Endothelial cell of umbilical vein (primary cell): ENCODE measurements around the gene COL20A1.

ENCODE experiments used
- CTCF ChIP-seq, 2 donors: IDR thresholded peaks; 1 replicate in 1 of 2; 2 replicates in 1 of 2; pipeline ENCODE4 v1.5.1; 2011; ENCODE audit warnings: low read length in 2 of 2, mild to moderate bottlenecking in 2 of 2, moderate library complexity in 2 of 2, control low read depth in 1 of 2, inconsistent platforms in 1 of 2, low read depth in 1 of 2; ENCODE audit not compliant: insufficient read depth in 1 of 2; ENCODE audit errors: extremely low read depth in 1 of 2
- EZH2 ChIP-seq: IDR thresholded peaks from 2 replicates; pipeline ENCODE4 v1.6.1; 2012; ENCODE audit warnings: borderline replicate concordance, low read depth, mild to moderate bottlenecking, moderate library complexity, low read length, inconsistent platforms; ENCODE audit not compliant: severe bottlenecking
- GATA2 ChIP-seq: IDR thresholded peaks from 2 replicates; pipeline ENCODE4 v1.7.0; 2011; ENCODE audit warnings: low read depth, mild to moderate bottlenecking, moderate library complexity, mixed read lengths, low read length; ENCODE audit not compliant: insufficient read length, insufficient read depth
- JUN ChIP-seq: IDR thresholded peaks from 2 replicates; pipeline ENCODE4 v1.6.1; 2011; ENCODE audit warnings: borderline replicate concordance, low read depth; ENCODE audit not compliant: insufficient read length, insufficient read depth
- MAX ChIP-seq: IDR thresholded peaks from 2 replicates; pipeline ENCODE4 v1.6.1; 2011; ENCODE audit not compliant: insufficient read depth, insufficient read length
- POLR2AphosphoS5 ChIP-seq: IDR thresholded peaks from 2 replicates; pipeline ENCODE4 v1.6.1; 2012; ENCODE audit warnings: low read depth, mild to moderate bottlenecking, control low read depth, low read length, moderate library complexity; ENCODE audit not compliant: insufficient read depth

DNA sequence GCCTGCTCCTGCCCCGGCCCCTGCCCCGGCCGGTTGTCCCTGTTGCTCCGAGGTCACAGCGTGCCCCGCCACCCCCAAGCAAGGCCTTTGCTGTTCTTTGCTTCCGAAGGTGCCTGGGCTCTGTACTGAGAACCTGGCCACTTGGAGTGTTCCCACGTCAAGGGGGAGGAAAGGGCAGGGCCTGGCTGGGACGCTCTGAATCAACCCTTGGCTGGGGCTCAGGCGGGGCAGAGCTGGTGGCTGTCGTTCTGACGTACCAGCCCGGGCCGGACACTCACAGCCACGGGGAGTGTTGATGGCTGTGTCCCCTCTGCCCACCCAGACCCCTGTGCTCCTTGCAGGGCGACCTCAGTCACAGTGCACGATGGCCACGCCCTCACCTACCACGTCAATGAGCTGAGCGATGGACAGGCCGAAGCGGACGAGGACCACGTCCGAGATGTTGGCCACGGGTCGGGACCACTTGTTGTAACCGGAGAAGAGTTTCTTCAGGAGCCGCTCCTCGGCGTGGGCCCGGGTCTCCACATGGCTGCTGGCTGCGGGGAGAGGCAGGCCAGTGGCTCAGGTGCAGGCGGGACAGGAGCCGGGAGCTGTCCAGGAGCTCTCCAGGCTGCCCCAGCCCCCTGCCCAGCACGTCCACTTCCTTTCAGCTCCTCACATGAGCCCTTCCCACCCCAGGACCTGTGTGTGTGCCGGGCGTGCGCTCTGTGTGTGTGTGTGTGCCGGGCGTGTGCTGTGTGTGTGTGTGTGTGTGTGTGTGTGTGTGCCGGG, 66.4 kb downstream of the COL20A1 start:
- TF ChIP-seq POLR2AphosphoS5: no peak
- no peak for TF ChIP-seq CTCF (IDR thresholded peaks at IDR 0.05; ENCODE audit: extremely low read depth in 1 of 2, insufficient read depth in 1 of 2, low read depth in 1 of 2, low read length in 2 of 2)
- no peak for TF ChIP-seq EZH2
- TF ChIP-seq GATA2: no peak
- TF ChIP-seq MAX: no peak
- TF ChIP-seq JUN: no peak
